Lung (tissue), 12 donors: ENCODE results near the gene CDH11. TPM values are rescaled to one million over a fixed set of nuclear protein-coding genes. Genes with fewer than 3 reads are reported as not detected.

Source experiments
- ATAC-seq: fragments of 200-7000 bp; cut with Tn5 transposase; one replicate; pipeline ENCODE4 v1.9.1; 2020; ENCODE audit warnings: moderate number of reproducible peaks; ENCODE audit not compliant: insufficient read depth, low FRiP score
- DNase-seq, 3 donors: peaks; one replicate each; pipeline ENCODE4 v3.0.0-alpha.2; 2013 to 2017
- H3K27ac ChIP-seq, 2 donors: one replicate each; pipeline ENCODE4 v1.5.1; 2013; ENCODE audit warnings: mild to moderate bottlenecking in 2 of 2, moderate library complexity in 2 of 2, control low read depth in 1 of 2, inconsistent platforms in 1 of 2, low read depth in 1 of 2, low read length in 1 of 2
- H3K27me3 ChIP-seq, 3 donors: one replicate each; pipeline ENCODE4 v1.5.1; 2013; ENCODE audit warnings: low read length in 2 of 3; ENCODE audit not compliant: control insufficient read depth in 3 of 3, insufficient read depth in 3 of 3
- H3K36me3 ChIP-seq, 4 donors: one replicate each; pipeline ENCODE4 v1.5.1; 2013; ENCODE audit warnings: low read length in 4 of 4, mild to moderate bottlenecking in 1 of 4, moderate library complexity in 1 of 4; ENCODE audit not compliant: control insufficient read depth in 4 of 4, insufficient read depth in 4 of 4
- H3K4me1 ChIP-seq, 5 donors: one replicate each; pipeline ENCODE4 v1.5.1; 2013; ENCODE audit warnings: low read length in 5 of 5, mild to moderate bottlenecking in 2 of 5, moderate library complexity in 1 of 5; ENCODE audit not compliant: control insufficient read depth in 5 of 5, insufficient read depth in 5 of 5
- H3K4me3 ChIP-seq: one replicate; pipeline ENCODE4 v1.5.1; 2013; ENCODE audit warnings: mild to moderate bottlenecking, control low read depth, moderate library complexity
- H3K9ac ChIP-seq, 2 donors: one replicate each; pipeline ENCODE4 v1.5.1; 2013; ENCODE audit warnings: low read length in 2 of 2, control low read depth in 1 of 2; ENCODE audit not compliant: insufficient read depth in 1 of 2
- H3K9me3 ChIP-seq, 4 donors: one replicate each; pipeline ENCODE4 v1.5.1; 2013; ENCODE audit warnings: low read length in 3 of 4, mild to moderate bottlenecking in 1 of 4, moderate library complexity in 1 of 4; ENCODE audit not compliant: control insufficient read depth in 4 of 4, insufficient read depth in 3 of 4
- WGBS, 2 donors: extraction: QIAGEN DNeasy Blood & Tissue Kit; methylation state at CpG; one replicate each; pipeline ENCODE4 v1.1.7; 2013; 5-methylcytosine and 5-hydroxymethylcytosine counted together
- polyA plus RNA-seq, 2 donors: library from polyadenylated mRNA; stranded (reverse); fragments of 200-250 nt; gene quantifications; one replicate each; pipeline ENCODE4 v1.2.1, GENCODE V29; 2013
- total RNA-seq, 2 donors: library from RNA; depleted of rRNA in 1 of 2; stranded (reverse); fragments of >200 nt in 1 of 2; gene quantifications; one replicate each; pipeline ENCODE4 v1.2.1, GENCODE V29; 2014 to 2021
- TF ChIP-seq, protein P1 (sequence below): IDR thresholded peaks from 2 replicates; pipeline ENCODE4 v1.5.1; 2012; ENCODE audit warnings: mild to moderate bottlenecking; ENCODE audit errors: control extremely low read depth, extremely low read depth
- donor health status: control.
- donor health status: control.
- donor health status: Bipolar disorder and iron deficiency.
- donor health status: healthy.
- donor health status: DM: yes; HTN: yes; CAD: no.

CDH11 gene
- total and polyA plus RNA-seq, 4 donors, result 7.1 to 236 (median 94.7) TPM

DNA sequence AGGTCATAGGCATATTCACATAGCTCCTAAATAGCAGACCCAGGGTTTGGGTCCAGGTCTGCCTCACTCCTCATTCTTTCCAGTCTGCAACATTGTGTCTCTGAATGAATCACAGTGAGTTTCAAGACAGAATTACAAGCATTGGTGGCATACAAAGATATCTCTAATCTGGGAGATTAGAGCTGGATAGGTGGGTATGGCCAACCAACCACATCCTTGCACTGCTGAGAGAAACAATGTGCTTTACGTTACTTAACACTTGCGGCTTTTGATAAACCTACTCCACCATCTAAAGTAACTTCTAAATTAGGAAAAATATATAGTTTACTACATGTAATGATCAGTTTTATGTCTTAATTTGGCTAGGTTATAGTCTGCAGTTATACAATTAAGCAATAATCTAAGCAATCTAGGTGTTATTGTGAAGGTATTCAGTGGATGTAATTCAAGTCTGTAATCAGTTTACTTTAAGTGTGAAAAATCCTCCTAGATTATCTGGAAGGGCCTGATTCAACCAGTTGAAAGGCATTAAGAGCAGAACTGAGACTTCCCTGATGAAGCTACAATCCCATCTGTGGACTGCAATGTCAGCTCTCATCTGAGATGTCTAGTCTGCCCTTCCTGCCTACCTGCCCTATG, 26.7 kb downstream of the CDH11 start:
- H3K27me3 ChIP-seq, result no peaks in the 10 kb centered on the region
- peaks cover 0 to 41% (median 6%) of the 10 kb centered on the region in 4 donors for H3K36me3 ChIP-seq
- no peaks in the 10 kb centered on the region for H3K9me3 ChIP-seq
- ATAC-seq (no peak), DNase-seq (no peak)
- 97 to 98% methylated on average over 2 of the region's 2 CpGs for WGBS, 2 donors
- H3K9ac ChIP-seq, result no peak overlapping the region
- H3K27ac ChIP-seq, result no peak overlapping the region
- TF ChIP-seq, protein P1, sequence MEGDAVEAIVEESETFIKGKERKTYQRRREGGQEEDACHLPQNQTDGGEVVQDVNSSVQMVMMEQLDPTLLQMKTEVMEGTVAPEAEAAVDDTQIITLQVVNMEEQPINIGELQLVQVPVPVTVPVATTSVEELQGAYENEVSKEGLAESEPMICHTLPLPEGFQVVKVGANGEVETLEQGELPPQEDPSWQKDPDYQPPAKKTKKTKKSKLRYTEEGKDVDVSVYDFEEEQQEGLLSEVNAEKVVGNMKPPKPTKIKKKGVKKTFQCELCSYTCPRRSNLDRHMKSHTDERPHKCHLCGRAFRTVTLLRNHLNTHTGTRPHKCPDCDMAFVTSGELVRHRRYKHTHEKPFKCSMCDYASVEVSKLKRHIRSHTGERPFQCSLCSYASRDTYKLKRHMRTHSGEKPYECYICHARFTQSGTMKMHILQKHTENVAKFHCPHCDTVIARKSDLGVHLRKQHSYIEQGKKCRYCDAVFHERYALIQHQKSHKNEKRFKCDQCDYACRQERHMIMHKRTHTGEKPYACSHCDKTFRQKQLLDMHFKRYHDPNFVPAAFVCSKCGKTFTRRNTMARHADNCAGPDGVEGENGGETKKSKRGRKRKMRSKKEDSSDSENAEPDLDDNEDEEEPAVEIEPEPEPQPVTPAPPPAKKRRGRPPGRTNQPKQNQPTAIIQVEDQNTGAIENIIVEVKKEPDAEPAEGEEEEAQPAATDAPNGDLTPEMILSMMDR, result no peak
- no peak overlapping the region for H3K4me3 ChIP-seq
- peaks cover 0 to 6% (median 0%) of the 10 kb centered on the region in 5 donors for H3K4me1 ChIP-seq

DNA sequence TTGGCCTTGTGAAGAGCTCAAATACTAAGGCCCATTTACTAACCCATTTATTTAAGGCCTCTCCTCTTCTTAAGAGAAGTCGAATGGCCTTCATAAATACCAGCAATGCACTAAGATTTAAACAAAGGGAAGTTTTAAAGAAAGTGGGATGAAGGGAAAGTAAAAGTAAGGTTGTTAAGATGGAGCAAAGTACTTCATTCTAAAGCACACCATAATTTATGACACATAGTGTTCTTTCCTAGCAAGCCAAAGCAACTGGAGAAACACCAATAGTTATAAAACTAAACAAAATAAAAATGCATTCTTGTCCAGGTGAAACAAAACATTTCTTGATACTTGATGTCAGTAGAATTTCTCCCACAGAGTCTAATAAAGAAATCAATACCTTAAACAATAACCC, 27.9 kb downstream of the CDH11 start:
- H3K9ac ChIP-seq, result no peak overlapping the region

DNA sequence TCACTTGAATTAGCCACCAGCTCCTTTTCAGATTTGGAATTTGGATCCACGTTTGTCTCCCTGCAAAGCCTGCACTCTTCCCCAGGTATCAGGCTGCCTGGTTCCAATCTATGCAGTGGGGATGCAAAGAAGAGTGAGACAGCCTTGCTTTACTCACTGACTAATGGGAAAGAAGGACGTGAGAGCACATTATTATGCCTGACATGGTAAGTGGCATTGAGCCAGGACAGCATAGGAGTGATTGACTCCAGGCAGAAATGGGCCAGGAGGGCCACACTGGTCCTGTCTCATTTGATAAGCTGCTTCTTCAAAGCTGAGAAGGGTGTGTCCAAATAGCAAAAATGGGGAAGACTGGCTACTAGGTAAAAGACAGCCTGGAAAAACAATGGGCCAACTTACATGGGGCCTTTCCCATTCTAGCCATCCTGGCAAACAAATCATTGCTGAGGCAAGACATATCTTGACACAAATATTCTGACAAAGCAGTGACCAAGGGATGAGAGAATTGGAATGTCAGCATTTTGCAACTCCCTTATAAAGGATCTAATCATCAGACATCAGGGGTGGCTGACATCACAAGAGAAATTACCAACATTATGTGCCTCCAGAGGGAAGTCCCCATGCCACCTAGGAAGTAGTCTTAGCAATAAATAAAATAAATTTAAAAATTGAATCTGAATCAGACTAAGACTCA, 38.6 kb downstream of the CDH11 start:
- H3K27ac ChIP-seq, result no peak overlapping the region
- no peak for ATAC-seq

More for the DNA sequence above, 27.9 kb downstream of the CDH11 start:
- 76 to 85% methylated on average over 1 of the region's 1 CpG for WGBS, 2 donors
- H3K9me3 ChIP-seq, result no peaks in the 10 kb centered on the region
- peaks cover 0 to 4% (median 0%) of the 10 kb centered on the region in 5 donors for H3K4me1 ChIP-seq
- DNase-seq (no peak), ATAC-seq (no peak)
- H3K27me3 ChIP-seq, result no peaks in the 10 kb centered on the region
- H3K36me3 ChIP-seq, result peaks cover 0 to 36% (median 5%) of the 10 kb centered on the region in 4 donors
- TF ChIP-seq, protein P1, result no peak
- no peak overlapping the region for H3K27ac ChIP-seq
- no peak overlapping the region for H3K4me3 ChIP-seq

More for the DNA sequence above, 38.6 kb downstream of the CDH11 start:
- H3K27me3 ChIP-seq, result no peaks in the 10 kb centered on the region
- H3K9me3 ChIP-seq, result no peaks in the 10 kb centered on the region
- H3K9ac ChIP-seq, result no peak overlapping the region
- no peak overlapping the region for H3K4me3 ChIP-seq
- peaks cover 0 to 13% (median 0%) of the 10 kb centered on the region in 5 donors for H3K4me1 ChIP-seq
- peaks cover 0 to 33% (median 4%) of the 10 kb centered on the region in 4 donors for H3K36me3 ChIP-seq
- TF ChIP-seq, protein P1, result no peak
- DNase-seq, result no peak
- 54 to 67% methylated on average over 2 of the region's 2 CpGs for WGBS, 2 donors
